Dendritic cell treated with granulocyte-macrophage colony-stimulating factor and Interleukin-4, amounts not matched to agents 40 ng/mL and 50 ng/mL, for 4 days (primary cell): ENCODE data around the gene OSCP1.

Source experiments
- H3K27ac Mint-ChIP-seq: one replicate; pipeline ENCODE4 v1.8.0; 2022; ENCODE audit warnings: mild to moderate bottlenecking, mixed read lengths
- H3K27me3 Mint-ChIP-seq: one replicate; pipeline ENCODE4 v1.8.0; 2022; ENCODE audit warnings: mild to moderate bottlenecking, mixed read lengths
- H3K36me3 Mint-ChIP-seq: one replicate; pipeline ENCODE4 v1.8.0; 2022; ENCODE audit warnings: low read depth, mixed read lengths
- H3K4me1 Mint-ChIP-seq: one replicate; pipeline ENCODE4 v1.8.0; 2022; ENCODE audit warnings: low read depth, mixed read lengths
- H3K4me3 Mint-ChIP-seq: one replicate; pipeline ENCODE4 v1.8.0; 2022; ENCODE audit warnings: mild to moderate bottlenecking, moderate library complexity, mixed read lengths
- H3K9me3 Mint-ChIP-seq: one replicate; pipeline ENCODE4 v1.8.0; 2022; ENCODE audit warnings: mixed read lengths
- intact Hi-C: fragments of 100-400 bp; cut with micrococcal nuclease; formaldehyde crosslinking; loops from one replicate; pipeline ENCODE4 v1.15.0; 2022

OSCP1 gene

DNA sequence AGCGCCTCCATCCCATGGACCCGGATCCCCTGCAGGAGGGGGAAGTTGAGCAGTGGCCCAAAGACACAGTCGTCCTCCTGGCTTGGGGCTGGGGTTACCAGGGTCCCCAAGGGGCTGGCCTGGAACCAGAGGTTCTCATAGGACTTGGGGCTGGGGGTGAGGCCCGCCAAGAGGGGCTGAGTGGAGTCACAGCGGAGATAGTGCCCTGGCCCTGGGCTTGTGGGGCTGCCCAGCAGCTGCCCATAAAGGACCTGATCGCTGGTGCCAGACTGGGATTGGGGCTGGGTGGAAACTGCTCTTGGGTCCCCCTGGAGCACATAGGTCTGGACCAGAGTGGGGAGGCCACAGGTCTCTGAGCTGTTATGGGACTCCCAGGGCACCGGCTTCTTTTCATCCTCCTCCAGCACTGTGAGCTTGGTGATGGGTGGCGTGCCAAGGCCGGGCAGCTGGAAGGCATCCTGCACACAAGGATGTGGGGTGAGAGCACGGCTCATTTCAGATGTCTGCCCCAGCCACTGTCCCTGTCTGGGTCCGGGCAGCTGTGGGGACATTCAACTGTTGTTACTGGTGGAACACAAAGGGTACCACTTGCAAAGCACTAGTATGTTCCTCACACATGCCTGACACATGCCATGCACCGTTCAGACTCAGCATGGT lies 16.2 kb upstream of the OSCP1 start:
- no peaks in the 10 kb centered on the region for H3K9me3 Mint-ChIP-seq
- no peaks in the 10 kb centered on the region for H3K27me3 Mint-ChIP-seq
- intact Hi-C loops: no loop called here
- peaks cover 53% of the 10 kb centered on the region for H3K4me1 Mint-ChIP-seq
- peak overlapping the region; percentile 96 for H3K27ac Mint-ChIP-seq
- no peak overlapping the region for H3K4me3 Mint-ChIP-seq
- peaks cover 76% of the 10 kb centered on the region for H3K36me3 Mint-ChIP-seq

DNA sequence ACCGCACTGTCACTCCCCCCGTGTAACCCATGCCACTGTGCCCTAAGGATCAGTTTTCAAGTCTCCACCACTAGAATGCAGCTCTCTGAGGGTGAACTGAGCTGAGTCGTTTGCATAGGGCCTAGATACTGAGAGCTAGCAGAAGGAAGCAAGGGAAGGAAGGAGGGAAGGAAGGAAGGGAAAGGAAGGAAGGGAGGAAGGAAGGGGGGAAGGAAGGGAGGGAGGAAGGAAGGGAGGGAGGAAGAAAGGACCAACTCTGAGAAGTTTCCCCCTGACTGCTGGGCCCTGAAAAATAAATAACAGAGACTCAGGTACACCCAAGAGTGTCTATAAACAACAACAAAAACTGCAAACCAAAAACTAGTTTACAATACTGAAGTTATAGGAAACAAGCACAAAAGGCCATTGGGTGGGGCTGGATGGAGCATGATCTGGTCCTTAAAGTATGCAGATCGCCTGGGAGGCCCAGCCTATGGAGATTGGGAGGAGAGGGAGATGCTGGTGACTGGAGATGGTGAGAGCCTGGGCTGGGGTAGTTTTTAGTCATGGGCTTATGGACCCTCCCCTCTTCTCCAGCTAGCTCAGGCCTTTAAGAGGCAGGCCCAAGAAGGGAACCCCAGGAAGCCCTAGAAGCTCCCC lies 15.6 kb upstream of the OSCP1 start:
- peaks cover 76% of the 10 kb centered on the region for H3K36me3 Mint-ChIP-seq
- no peaks in the 10 kb centered on the region for H3K9me3 Mint-ChIP-seq
- intact Hi-C loops: loop anchor here (2.0 kb wide), 1 partner anchor 15 kb away; the partner anchor contains the start of gene OSCP1
- H3K4me3 Mint-ChIP-seq: no peak overlapping the region
- H3K4me1 Mint-ChIP-seq: peaks cover 58% of the 10 kb centered on the region
- H3K27me3 Mint-ChIP-seq: no peaks in the 10 kb centered on the region
- peak overlapping the region; percentile 96 for H3K27ac Mint-ChIP-seq

DNA sequence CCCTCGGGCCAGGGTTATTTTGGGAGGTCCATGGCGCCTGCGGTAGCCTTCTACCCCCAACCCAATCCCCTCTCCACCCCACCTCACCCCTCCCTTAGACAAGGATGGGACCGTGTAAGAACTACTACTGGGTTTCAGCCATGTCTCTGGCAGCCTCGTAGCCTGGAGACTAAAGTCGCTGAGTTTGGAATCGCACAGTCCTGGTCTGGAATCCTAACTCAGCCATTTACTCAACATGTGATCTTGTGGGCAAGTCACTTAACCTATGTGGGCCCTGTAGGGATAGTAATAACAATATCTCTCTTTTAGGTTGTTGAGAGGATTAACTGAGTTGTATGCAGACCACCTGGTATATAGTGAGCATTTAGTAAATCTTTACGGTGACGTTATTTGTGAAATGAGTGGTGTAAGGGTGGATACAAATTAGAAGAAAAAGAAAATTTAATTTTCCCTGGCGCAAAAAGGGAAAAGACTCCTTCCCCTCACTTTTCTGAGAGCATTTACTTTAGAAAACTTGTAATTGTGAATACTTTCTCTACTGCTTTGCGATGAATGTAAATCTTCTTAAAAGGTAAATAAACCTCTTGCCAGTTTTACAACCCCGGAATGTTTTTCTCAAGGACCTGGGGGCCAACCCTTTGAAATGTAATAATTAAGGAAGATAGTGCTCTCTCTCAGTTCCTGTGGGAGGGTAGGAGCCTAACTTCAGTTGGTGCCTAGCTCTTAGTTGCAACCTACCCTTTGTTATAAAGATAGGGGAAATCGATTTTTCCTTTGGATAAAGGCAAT lies 14.5 kb upstream of the OSCP1 start:
- Mint-ChIP-seq H3K4me3 (peak overlapping the region; percentile 98), H3K27ac (peak overlapping the region; percentile 96), H3K36me3 (peaks cover 79% of the 10 kb centered on the region), H3K4me1 (peaks cover 64% of the 10 kb centered on the region), H3K9me3 (no peaks in the 10 kb centered on the region), H3K27me3 (no peaks in the 10 kb centered on the region)
- intact Hi-C loops: loop anchor here (2.0 kb wide), 1 partner anchor 14 kb away; the partner anchor contains the start of gene OSCP1

DNA sequence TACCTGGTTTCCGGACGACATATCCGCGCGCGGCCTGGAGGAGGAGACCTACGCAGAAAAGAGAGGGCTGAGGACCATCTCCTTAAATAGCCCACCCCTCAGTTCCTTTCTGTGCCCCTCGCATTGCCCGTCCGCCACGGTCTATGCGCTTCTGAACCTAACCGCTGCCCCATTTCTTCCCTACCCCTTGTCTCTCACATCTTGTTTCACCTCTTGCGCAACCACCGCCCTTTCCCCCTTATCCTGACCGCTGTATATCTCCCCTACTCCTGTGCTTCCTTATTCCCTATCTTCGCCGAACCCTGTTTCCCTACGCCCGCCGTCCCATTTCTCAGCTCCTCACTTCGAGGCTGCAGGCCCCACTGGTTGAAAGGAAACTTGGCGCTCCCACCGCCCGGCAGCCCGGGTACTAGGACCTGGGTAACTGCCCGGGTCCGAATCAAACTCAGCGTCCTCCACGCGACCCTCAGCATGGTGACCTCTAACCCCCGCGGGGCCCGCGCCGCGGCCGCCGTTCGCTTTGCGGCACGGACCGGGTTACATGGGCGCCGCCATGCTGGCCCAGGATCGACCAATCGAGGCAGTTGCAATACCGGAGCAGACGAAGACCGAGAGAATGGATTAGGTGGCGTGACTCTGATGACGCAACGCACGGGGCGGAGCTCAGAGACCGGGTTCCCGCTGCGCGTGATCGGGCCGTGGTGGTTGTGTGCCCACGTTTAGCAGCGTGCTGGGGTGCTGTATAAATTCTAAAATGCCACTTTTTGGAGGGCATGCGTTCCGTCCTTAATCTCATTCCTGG lies 13.8 kb upstream of the OSCP1 start, which contains the start of gene MRPS15:
Gene MRPS15, minus strand, starts transcription at position 582 of the 802 bp plus-strand sequence. Its CDS starts 109 bp downstream, at position 473.
- peak within 1 kb of the TSS; percentile 98 for H3K4me3 Mint-ChIP-seq
- H3K27me3 Mint-ChIP-seq: no peaks in the 10 kb centered on the region
- peaks cover 64% of the 10 kb centered on the region for H3K4me1 Mint-ChIP-seq
- intact Hi-C loops: loop anchor here (2.0 kb wide), 1 partner anchor 13 kb away; the partner anchor contains the start of gene OSCP1
- H3K36me3 Mint-ChIP-seq: peaks cover 79% of the 10 kb centered on the region
- H3K27ac Mint-ChIP-seq: peak within 1 kb of the TSS; percentile 96
- no peaks in the 10 kb centered on the region for H3K9me3 Mint-ChIP-seq

DNA sequence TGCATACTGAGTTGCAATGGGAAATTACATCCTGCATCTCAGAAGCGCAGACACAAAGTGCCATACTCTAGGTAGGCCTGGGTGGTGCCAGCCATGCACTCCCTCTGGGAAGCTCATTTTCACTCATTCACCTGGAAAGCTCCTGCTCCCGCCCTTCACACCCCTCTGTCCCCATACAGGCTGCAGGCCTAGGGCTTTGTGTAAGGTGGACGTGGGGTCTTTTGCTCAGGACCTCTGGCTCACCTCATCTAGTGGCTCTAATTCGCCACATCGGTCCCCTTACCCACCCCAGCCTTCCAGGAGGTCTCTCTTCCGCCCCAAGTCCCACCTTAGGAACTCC lies 13.2 kb upstream of the OSCP1 start:
- Mint-ChIP-seq H3K27ac (peak overlapping the region; percentile 96), H3K9me3 (no peaks in the 10 kb centered on the region), H3K36me3 (peaks cover 77% of the 10 kb centered on the region), H3K4me3 (peak overlapping the region; percentile 98), H3K27me3 (no peaks in the 10 kb centered on the region), H3K4me1 (peaks cover 69% of the 10 kb centered on the region)
- intact Hi-C loops: no loop called here

DNA sequence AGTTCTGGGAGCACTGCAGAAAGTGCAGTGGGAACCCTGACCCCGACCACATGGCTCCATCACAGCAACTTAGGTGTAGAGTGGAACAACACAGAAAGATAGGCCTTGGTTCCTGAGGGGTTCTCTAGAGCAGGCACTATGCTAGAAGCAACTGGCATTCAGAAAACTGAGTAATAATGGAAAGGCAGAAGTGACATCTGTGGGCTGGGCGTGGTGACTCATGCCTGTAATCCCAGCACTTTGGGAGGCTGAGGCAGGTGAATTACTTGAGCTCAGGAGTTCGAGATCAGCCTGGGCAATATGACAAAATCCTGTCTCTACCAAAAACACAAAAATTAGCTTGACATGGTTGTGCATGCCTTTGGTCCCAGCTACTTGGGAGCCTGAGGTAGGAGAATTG lies 8.7 kb upstream of the OSCP1 start:
- H3K4me3 Mint-ChIP-seq: peak overlapping the region; percentile 26
- peak overlapping the region; percentile 84 for H3K27ac Mint-ChIP-seq
- H3K36me3 Mint-ChIP-seq: peaks cover 77% of the 10 kb centered on the region
- no peaks in the 10 kb centered on the region for H3K9me3 Mint-ChIP-seq
- peaks cover 57% of the 10 kb centered on the region for H3K4me1 Mint-ChIP-seq
- intact Hi-C loops: no loop called here
- no peaks in the 10 kb centered on the region for H3K27me3 Mint-ChIP-seq

DNA sequence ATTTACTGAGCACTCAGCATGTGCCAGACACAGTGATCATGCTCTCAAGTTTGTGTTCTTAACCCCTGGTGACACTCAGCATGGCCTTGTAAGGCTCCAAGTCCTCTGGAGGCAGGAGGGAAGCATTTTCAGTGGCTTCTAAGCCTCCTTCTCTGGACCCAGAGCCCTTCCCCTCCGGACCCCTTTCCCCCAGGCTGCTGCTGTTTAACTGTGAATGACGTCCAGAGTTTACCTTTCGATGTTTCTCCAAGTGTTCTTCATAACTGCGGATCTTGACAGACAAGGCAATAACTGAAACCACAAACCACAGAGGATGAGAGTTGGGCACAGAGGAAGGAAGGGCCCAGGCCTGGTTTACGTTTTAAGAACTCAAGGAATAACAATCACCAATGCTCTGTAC lies 7.4 kb upstream of the OSCP1 start:
- Mint-ChIP-seq H3K9me3 (no peaks in the 10 kb centered on the region), H3K27ac (peak overlapping the region; percentile 84), H3K27me3 (no peaks in the 10 kb centered on the region), H3K36me3 (peaks cover 72% of the 10 kb centered on the region), H3K4me1 (peaks cover 50% of the 10 kb centered on the region), H3K4me3 (peak overlapping the region; percentile 7)
- intact Hi-C loops: no loop called here

DNA sequence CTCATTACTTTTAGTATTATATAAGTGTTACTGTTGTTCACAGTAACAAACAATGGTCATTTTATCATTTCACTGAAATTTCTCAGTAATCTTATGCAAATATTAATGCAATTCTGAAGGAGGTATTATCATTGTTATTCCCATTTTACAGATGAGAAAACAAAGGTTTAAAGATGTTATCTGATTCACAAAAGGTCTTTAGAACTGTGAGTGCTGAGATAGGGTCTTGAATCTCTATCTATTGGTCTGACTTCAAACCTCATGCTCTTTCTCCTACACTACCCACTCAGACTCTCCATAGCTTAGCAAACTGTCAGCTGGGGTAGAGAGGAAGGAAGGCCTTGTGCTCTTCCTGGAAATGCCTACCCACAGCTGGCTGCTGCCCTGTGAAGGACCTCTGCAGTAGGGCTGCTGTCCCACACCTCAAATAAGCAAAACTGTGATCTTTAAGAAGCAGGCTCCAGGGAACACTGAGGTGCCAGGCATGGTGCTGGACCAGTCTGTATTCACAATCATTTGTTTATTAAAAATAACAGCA lies 6.2 kb upstream of the OSCP1 start:
- Mint-ChIP-seq H3K27me3 (no peaks in the 10 kb centered on the region), H3K4me3 (no peak overlapping the region), H3K4me1 (peaks cover 49% of the 10 kb centered on the region), H3K9me3 (no peaks in the 10 kb centered on the region), H3K36me3 (peaks cover 61% of the 10 kb centered on the region), H3K27ac (peak overlapping the region; percentile 35)
- intact Hi-C loops: no loop called here

DNA sequence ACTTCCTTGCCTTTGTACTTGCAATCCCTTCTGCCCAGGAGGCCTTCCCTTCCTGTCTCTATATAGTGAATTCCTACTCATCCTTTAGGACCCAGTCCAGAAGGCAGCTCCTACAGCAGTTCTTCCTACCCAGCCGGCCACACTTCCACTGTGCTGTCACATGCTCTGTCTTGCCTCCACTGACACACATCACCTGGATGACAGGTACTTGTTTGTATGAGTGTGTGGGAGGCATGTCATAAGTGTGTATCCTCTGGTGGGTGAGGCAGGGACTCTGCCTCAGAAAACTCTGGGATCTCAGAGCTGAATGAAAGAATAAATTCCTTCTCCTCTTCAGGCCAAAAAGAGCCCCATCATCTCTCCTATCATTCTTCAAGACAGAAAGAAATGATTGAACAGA lies 5.1 kb upstream of the OSCP1 start:
- intact Hi-C loops: no loop called here
- Mint-ChIP-seq H3K9me3 (no peaks in the 10 kb centered on the region), H3K36me3 (peaks cover 50% of the 10 kb centered on the region), H3K4me3 (no peak overlapping the region), H3K27me3 (no peaks in the 10 kb centered on the region), H3K4me1 (peaks cover 45% of the 10 kb centered on the region), H3K27ac (no peak overlapping the region)

DNA sequence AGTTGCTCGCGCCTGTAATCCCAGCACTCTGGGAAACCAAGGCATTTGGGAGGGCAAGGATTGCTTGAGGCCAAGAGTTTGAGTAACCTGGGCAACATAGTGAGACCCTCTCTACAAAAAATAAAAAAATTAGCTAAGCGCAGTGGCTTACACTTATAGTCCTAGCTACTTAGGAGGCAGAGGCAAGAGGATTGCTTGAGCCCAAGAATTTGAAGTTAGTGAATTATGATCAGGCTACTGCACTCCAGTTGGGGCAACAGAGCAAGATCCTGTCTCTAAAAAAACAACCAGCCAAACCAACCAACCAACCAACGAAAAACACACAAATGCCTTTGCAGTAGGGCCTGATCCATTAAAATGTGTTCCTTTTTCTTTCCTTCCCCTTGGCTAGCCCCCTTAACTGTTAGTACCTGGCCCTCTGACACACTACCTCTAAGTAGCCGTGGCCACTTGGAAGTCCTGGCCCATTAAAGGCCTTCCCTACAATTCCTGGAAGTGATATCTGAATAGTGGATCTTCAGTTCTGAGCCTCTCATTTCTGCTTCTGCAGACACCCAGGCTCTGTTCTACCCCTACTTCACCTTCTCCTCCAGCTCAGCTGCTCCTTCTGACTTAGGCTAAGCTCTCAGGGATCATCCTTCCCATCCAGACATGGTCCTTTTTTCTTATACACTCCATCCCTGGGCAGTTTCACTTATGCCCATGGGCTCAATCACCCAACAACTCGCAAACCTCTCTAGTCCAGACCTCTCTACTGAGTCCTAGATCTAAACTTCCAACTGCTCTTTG lies 3.5 kb upstream of the OSCP1 start:
- intact Hi-C loops: no loop called here
- Mint-ChIP-seq H3K27ac (no peak overlapping the region), H3K9me3 (no peaks in the 10 kb centered on the region), H3K36me3 (peaks cover 37% of the 10 kb centered on the region), H3K4me3 (no peak overlapping the region), H3K4me1 (peaks cover 43% of the 10 kb centered on the region), H3K27me3 (no peaks in the 10 kb centered on the region)

DNA sequence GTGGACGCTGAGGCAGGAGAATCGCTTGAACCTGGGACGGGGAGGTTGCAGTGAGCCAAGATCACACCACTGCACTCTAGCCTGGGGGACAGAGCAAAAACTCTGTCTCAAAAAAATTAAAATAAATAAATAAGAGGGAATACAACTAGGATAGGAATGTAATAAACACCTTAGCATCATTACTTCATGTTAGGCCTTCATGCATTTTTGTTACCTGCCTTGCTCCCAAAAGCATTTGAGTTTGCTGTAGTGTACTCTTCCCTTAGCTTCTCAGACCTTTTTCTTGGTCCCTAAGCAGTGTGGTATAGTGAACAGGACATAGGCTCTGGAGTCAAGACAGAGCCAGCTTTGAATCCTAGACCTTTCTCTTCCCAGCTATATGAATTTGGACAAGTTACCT lies 2.8 kb upstream of the OSCP1 start:
- intact Hi-C loops: no loop called here
- no peak overlapping the region for H3K4me3 Mint-ChIP-seq

DNA sequence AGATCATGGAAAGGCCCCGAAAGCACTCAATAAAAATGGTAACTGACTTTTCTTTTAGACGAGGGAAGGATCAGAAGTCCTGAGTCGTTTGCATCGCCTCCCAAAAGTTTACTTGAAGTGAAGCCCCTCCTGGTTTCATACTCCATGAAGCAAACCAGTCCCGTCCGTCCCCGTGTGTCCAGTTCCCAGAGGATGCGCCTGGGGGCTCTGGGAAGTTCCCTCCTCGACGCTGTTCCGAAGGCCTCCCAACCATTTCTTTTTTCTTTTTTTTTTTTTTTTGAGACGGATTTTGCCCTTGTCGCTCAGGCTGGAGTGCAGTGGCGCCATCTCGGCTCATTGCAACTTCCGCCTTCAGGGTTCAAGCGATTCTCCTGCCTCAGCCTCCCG lies 661 bp upstream of the OSCP1 start:
- no peaks in the 10 kb centered on the region for H3K27me3 Mint-ChIP-seq
- peak overlapping the region; percentile 89 for H3K27ac Mint-ChIP-seq
- H3K9me3 Mint-ChIP-seq: no peaks in the 10 kb centered on the region
- intact Hi-C loops: loop anchor here (2.0 kb wide), 1 partner anchor 14 kb away; the partner anchor contains the start of gene MRPS15
- H3K36me3 Mint-ChIP-seq: peaks cover 17% of the 10 kb centered on the region
- peak overlapping the region; percentile 69 for H3K4me3 Mint-ChIP-seq
- peaks cover 42% of the 10 kb centered on the region for H3K4me1 Mint-ChIP-seq

More for the DNA sequence above, 2.8 kb upstream of the OSCP1 start:
- Mint-ChIP-seq H3K36me3 (peaks cover 33% of the 10 kb centered on the region), H3K27ac (no peak overlapping the region), H3K4me1 (peaks cover 41% of the 10 kb centered on the region), H3K27me3 (no peaks in the 10 kb centered on the region), H3K9me3 (no peaks in the 10 kb centered on the region)
